Activated CD4-positive, alpha-beta T cell treated with anti-CD3 and anti-CD28 coated beads, Interleukin-2, amount 10 ng/mL, durations not matched to agents 24 days and 14 days (primary cell): ENCODE data around the gene VSX1. TPM values are rescaled to one million over a fixed set of nuclear protein-coding genes. Genes with fewer than 3 reads are reported as not detected.

Source experiments
- DNase-seq: peaks from one replicate; pipeline ENCODE4 v3.0.0; 2022
- H3K27ac Mint-ChIP-seq: one replicate; pipeline ENCODE4 v1.8.0; 2022; ENCODE audit warnings: mild to moderate bottlenecking, mixed read lengths
- H3K27me3 Mint-ChIP-seq: one replicate; pipeline ENCODE4 v1.8.0; 2022; ENCODE audit warnings: mixed read lengths
- H3K36me3 Mint-ChIP-seq: one replicate; pipeline ENCODE4 v1.8.0; 2022; ENCODE audit warnings: low read depth, mild to moderate bottlenecking, mixed read lengths
- H3K4me1 Mint-ChIP-seq: one replicate; pipeline ENCODE4 v1.8.0; 2021; ENCODE audit warnings: mixed read lengths
- H3K4me3 Mint-ChIP-seq: one replicate; pipeline ENCODE4 v1.8.0; 2022; ENCODE audit warnings: mild to moderate bottlenecking, moderate library complexity, mixed read lengths
- H3K9me3 Mint-ChIP-seq: one replicate; pipeline ENCODE4 v1.8.0; 2021; ENCODE audit warnings: mixed read lengths
- intact Hi-C: fragments of 100-400 bp; cut with micrococcal nuclease; formaldehyde crosslinking; loops from one replicate; pipeline ENCODE4 v1.15.1; 2023
- total RNA-seq: library from RNA; stranded (reverse); gene quantifications from 2 replicates; pipeline ENCODE4 v1.2.3, GENCODE V29; 2022

The VSX1 gene
- total RNA-seq, 1 donor from 2014 or later, result not detected

DNA sequence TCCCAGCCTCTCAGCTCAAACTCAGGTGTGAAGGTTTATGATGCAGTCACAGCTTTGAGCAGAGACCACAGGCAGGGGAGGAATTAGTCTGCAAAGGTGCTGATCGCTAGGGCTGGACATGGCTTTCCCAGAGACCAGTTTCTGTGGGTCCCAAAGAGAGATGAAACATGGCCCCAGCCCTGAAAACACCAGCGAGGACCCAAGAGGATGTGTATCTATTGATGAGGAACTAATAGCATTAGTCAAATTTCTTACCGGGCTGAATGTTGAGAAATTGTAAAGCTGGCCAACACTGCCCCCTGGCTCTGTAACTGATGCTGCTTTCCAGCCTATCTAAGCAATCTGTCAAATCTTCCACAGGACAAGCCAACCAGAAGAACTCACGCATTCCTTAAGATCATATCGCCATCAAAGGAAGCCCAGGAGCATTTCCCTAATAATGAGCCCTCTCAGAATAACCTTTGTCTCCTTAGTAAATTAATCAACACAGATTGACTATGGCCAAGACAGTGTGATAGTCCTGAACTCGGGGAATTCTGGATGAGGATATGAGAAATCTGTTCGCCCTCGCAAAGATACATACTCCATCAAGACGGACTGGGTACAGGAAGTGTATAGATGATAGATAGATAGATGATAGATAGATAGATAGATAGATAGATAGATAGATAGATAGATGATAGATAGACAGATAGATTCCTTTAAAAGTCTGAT, 16.2 kb downstream of the VSX1 start:
- Mint-ChIP-seq H3K4me1 (peaks cover 3% of the 10 kb centered on the region), H3K9me3 (no peaks in the 10 kb centered on the region), H3K27ac (no peak overlapping the region), H3K27me3 (peaks cover 50% of the 10 kb centered on the region), H3K4me3 (no peak overlapping the region), H3K36me3 (no peaks in the 10 kb centered on the region)
- intact Hi-C loops, result loop anchor here (1.0 to 10.0 kb wide), 5 partner anchors 8 to 325 kb away; partner anchors contain the start of gene ABHD12
- DNase-seq, result peak; percentile 89

DNA sequence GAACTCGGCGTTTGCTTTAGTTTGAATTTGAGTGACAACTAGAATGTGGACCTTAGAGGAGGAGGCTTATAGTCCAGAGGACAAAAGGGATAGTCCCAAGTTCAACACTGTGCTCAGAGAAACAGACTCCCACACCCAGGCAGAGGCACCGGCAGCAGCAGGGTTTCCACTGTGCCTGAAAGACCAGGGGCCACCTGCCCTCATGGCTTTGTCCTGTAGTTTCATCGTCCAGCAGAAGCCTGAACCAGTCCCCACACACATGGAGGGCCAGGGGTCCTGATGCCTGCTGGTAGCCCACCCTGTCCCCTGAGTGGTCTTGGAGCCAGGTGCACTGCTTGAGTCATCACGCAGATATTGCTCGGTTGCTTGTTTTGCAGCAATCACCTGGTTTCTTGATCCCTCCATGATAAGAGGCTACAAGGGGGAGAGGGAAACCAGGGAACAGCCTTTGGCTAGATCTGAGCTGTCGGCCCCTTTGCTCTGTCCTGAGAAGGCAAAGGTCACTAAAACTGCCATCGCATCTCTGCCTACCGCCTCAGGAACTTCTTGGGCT, 16.8 kb downstream of the VSX1 start:
- peaks cover 52% of the 10 kb centered on the region for H3K27me3 Mint-ChIP-seq
- no peaks in the 10 kb centered on the region for H3K9me3 Mint-ChIP-seq
- H3K27ac Mint-ChIP-seq, result no peak overlapping the region
- peaks cover 7% of the 10 kb centered on the region for H3K4me1 Mint-ChIP-seq
- H3K4me3 Mint-ChIP-seq, result no peak overlapping the region
- no peaks in the 10 kb centered on the region for H3K36me3 Mint-ChIP-seq
- DNase-seq, result no peak
- intact Hi-C loops, result loop anchor here (1.0 to 10.0 kb wide), 5 partner anchors 8 to 326 kb away; partner anchors contain the start of gene ABHD12

DNA sequence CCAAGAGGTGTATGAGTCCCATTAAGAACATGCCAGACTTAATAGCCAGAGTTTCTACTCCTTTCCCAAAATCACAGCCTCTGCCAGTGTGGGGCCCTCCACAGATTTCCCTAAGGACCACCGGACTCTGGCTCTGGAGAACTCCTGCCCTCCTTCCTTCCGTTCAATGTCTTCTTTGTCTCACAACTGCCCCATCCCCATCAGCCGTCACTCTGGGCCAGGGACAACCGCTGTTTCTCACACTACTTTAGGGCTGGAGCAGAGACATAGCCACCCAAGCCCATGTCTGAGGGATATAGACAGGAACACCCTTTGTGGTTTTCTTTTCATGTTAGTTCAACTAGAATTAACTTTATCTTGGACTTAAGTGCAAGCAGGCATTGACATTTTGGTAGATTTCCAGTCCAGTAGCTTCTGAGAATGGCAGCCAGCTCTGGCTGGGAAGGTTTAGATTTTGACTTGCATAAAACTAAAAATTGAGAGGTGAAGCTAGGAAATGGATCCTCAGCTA, 17.3 kb downstream of the VSX1 start:
- intact Hi-C loops, result loop anchor here (1.0 to 10.0 kb wide), 5 partner anchors 7 to 326 kb away; partner anchors contain the start of gene ABHD12
- DNase-seq, result no peak
- no peak overlapping the region for H3K4me3 Mint-ChIP-seq
- H3K9me3 Mint-ChIP-seq, result no peaks in the 10 kb centered on the region
- H3K36me3 Mint-ChIP-seq, result no peaks in the 10 kb centered on the region
- H3K27me3 Mint-ChIP-seq, result peaks cover 47% of the 10 kb centered on the region
- H3K27ac Mint-ChIP-seq, result no peak overlapping the region
- H3K4me1 Mint-ChIP-seq, result peaks cover 7% of the 10 kb centered on the region

DNA sequence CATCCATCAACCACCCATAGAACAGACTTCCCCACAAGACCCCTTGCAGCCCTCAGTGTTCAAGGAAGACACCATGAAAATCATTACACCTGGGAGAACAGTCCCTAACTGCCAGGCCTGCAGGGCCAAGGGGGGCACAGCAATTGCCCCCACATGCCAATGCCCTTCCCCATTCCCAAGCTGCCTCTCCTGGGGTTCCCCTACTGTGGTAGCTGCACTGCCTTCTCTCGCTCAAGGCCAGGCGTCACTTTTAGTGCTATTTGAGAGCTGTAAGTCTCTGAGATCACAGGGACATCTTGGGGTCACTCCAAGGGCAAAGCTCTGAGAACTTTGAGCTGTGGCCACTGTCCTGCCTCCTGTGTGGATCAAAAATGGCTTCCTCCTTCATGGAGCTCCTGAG, 18.0 kb downstream of the VSX1 start:
- Mint-ChIP-seq H3K4me3 (no peak overlapping the region), H3K36me3 (no peaks in the 10 kb centered on the region), H3K9me3 (no peaks in the 10 kb centered on the region), H3K4me1 (peaks cover 9% of the 10 kb centered on the region), H3K27ac (no peak overlapping the region), H3K27me3 (peaks cover 44% of the 10 kb centered on the region)
- intact Hi-C loops, result loop anchor here (2.0 to 10.0 kb wide), 2 partner anchors 279 to 327 kb away; partner anchors contain the start of gene ABHD12
- DNase-seq, result no peak

DNA sequence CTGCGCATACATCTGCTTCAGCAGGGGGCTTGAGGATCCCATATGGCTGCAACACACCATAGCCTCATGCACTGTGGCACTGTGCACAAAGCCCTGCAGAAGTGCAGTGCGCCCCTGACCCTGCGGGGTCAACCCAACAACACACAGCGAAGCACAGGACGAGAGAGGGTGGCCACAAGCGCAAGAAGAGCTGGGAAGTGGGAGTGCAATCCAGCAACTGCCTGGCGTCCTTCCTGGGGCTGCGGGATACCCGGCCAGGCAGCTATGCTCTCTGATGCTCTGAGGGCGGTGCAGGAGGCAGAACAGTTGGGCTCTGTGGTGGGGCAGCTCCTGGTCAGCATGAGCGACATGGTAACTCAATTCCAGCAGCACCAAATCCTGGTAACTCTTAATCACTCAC, 18.4 kb downstream of the VSX1 start:
- Mint-ChIP-seq H3K36me3 (no peaks in the 10 kb centered on the region), H3K4me3 (no peak overlapping the region), H3K4me1 (peaks cover 13% of the 10 kb centered on the region), H3K27ac (no peak overlapping the region), H3K27me3 (peaks cover 44% of the 10 kb centered on the region), H3K9me3 (no peaks in the 10 kb centered on the region)
- intact Hi-C loops, result loop anchor here (10.0 kb wide), 1 partner anchor 279 kb away; no protein-coding TSS in a partner anchor
- DNase-seq, result no peak

DNA sequence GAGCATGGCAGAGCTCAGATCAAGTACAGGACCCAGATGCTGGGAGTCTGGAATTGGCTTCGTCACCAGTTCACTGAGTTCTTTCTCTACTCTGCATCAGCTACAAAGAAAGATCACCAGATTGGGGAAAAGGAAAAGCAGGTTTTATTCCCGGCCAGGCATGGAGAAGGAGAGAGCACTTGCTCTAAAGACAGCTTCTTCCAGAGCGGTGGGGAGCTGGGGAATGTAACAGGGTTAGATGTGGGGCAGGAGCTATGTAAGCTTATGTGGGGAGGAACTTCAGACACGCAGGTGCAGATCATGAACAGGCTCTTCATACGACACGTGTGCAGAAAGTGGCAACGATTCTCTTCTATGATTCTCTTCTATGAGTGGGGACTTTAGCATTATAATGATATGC, 19.1 kb downstream of the VSX1 start:
- no peak for DNase-seq
- intact Hi-C loops, result loop anchor here (10.0 kb wide), 1 partner anchor 278 kb away; no protein-coding TSS in a partner anchor
- no peak overlapping the region for H3K4me3 Mint-ChIP-seq
- no peak overlapping the region for H3K27ac Mint-ChIP-seq
- H3K9me3 Mint-ChIP-seq, result no peaks in the 10 kb centered on the region
- H3K4me1 Mint-ChIP-seq, result peaks cover 13% of the 10 kb centered on the region
- peaks cover 44% of the 10 kb centered on the region for H3K27me3 Mint-ChIP-seq
- H3K36me3 Mint-ChIP-seq, result no peaks in the 10 kb centered on the region

DNA sequence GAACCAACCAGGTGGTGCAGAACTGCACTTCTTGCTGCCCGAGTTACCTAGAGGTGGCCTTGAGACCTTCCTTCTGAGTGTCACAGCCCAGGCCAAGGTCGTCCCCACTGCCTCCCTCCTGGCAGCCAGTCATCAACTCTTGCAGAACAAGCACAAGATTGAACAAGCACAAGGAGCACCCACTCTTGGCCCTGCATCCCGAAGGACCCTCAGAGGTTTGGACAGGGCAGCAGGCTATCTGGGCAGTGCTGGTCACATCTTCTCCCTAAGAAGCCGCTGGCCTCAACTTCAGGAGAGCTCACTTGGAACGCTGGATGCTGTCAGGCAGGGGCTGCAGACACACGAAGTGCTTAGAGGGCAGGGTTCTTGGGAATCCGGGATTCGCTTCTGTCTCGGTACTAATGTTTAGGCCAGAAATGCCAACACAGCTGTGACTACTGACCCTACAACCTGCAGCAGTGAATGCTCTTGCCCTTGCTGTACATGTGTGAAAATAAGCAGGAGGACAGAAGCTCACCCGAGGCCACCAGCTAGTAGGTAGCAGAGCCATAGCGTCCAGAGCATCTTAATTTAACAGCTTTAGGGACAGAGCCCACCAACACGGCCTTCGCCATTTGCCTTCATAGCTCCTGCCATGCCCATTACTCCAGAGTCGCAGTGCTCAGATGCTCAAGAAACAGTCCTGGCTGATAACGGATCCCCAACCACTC, 20.0 kb downstream of the VSX1 start:
- Mint-ChIP-seq H3K9me3 (no peaks in the 10 kb centered on the region), H3K4me1 (peaks cover 13% of the 10 kb centered on the region), H3K4me3 (no peak overlapping the region), H3K27ac (no peak overlapping the region), H3K36me3 (no peaks in the 10 kb centered on the region), H3K27me3 (peaks cover 44% of the 10 kb centered on the region)
- no peak for DNase-seq
- intact Hi-C loops, result loop anchor here (10.0 kb wide), 1 partner anchor 277 kb away; no protein-coding TSS in a partner anchor

DNA sequence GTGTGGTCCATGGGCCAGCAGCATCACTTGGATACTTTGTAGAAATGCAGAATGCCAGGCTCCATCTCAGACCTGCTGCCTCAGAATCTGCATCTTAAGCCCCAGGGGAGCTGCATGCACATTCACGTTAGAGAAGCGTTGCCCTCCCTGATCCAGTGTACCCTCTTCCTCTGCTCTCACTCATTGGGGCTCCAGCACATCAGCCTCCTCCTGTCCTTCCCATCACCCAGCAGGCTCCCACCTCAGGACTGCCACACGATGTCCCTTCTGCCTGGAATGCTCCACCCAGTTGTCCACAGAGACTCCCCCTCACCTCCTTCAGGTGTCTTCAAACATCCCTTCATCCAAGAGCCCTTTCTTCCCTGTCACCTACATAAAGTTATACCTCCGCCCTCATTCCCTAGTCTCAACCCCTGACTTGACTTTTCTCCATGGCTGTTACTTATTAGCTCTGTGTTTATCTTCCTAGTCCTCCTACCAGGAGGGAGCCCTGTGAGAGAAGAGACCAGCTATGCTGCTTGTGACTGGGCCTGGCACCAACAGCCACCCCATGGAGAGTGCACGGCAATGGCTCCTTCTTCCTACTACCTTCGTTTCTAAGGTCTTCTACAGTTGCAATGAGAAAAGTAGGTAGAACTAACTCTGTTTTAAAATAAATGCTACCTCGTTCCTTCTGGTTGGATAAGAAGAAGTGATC, 20.7 kb downstream of the VSX1 start:
- no peak overlapping the region for H3K27ac Mint-ChIP-seq
- no peak for DNase-seq

DNA sequence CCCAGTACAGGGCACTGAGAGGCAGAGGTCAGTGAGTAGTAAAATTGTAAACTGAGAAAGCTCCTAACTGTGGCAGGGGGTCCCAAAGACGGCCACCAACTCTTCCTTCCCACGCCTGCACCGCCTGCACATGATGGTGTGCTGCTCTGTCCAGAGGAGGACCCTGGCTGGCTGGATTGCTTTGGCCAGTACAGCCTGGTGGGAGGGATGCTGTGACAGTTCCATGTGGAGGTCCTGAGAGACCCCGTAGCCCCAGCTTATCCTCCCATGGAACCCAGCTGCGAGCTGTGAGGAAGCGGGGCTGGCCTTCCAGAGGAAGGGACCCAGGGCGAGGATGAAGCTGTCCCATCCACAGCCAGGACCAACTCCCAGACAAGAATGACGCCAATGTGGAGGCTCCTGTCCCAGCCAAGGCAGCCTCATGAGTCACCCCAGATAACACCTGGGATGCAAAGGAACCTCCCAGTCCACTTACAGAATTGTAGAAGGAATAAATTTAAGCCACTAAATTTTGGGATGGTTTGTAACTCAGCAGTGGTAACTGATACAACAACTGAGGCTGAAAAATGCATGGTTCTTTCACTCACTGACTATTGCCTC, 22.0 kb downstream of the VSX1 start:
- Mint-ChIP-seq H3K4me3 (no peak overlapping the region), H3K9me3 (no peaks in the 10 kb centered on the region), H3K27ac (no peak overlapping the region), H3K27me3 (peaks cover 45% of the 10 kb centered on the region), H3K36me3 (peaks cover 6% of the 10 kb centered on the region), H3K4me1 (peaks cover 22% of the 10 kb centered on the region)
- DNase-seq, result no peak
- intact Hi-C loops, result loop anchor here (2.0 to 10.0 kb wide), 3 partner anchors 111 to 275 kb away; partner anchors contain the start of genes CST7 and PYGB

More for the DNA sequence above, 20.7 kb downstream of the VSX1 start:
- peaks cover 44% of the 10 kb centered on the region for H3K27me3 Mint-ChIP-seq
- peaks cover under 1% of the 10 kb centered on the region for H3K36me3 Mint-ChIP-seq
- H3K4me3 Mint-ChIP-seq, result no peak overlapping the region
- intact Hi-C loops, result loop anchor here (10.0 kb wide), 1 partner anchor 276 kb away; no protein-coding TSS in a partner anchor
- H3K9me3 Mint-ChIP-seq, result no peaks in the 10 kb centered on the region
- H3K4me1 Mint-ChIP-seq, result peaks cover 15% of the 10 kb centered on the region

DNA sequence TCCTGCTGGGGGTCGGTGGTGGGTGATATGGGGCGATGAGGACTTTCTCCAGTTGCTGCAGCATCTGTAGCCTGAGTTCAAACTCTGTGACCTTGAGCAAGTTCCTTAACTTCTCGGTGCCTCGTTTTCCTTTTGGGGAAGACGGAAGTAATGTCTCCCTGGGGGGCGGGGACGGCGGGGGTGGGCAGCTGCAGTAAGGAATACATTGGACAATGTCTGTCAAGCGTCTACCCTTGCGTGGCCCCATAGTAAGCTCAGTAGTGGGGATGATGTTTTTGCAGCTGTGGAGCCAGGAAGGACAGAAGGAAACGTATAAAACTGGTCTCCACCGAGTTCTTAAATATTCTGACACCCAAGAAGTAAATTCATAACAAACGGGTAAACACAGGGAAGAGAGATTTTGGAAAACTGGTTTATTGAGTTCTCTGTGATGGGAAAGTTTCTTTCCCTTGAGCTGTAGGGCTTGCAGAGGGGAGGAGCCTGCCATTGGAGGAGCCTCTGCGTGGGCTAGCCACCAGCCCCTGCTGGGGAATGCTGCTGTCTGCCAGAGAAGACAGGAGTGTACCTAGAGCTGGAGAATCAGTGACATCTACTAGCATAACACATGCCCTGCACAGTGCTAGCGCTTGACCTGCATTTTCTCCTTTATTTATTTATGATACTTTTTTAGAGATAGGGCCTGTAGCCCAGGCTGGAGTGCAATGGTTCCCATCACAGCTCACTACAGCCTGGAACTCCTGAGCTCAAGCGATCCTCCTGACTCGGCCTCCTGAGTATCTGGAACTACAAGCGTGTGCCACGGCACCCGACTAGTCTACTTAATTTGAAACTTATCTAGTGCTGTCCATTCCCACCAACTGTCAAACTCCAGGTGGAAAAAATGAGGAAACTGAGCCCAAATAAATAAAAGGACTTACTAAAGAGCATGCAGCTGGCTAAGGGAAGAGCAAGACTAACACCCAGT, 22.8 kb downstream of the VSX1 start:
- Mint-ChIP-seq H3K27ac (no peak overlapping the region), H3K36me3 (peaks cover 10% of the 10 kb centered on the region), H3K27me3 (peaks cover 46% of the 10 kb centered on the region), H3K4me1 (peaks cover 30% of the 10 kb centered on the region), H3K9me3 (no peaks in the 10 kb centered on the region), H3K4me3 (peak overlapping the region; percentile 78)
- DNase-seq, result peak; percentile 62
- intact Hi-C loops, result loop anchor here (1.0 to 2.0 kb wide), 3 partner anchors 110 to 251 kb away; partner anchors contain the start of genes CST7 and PYGB

DNA sequence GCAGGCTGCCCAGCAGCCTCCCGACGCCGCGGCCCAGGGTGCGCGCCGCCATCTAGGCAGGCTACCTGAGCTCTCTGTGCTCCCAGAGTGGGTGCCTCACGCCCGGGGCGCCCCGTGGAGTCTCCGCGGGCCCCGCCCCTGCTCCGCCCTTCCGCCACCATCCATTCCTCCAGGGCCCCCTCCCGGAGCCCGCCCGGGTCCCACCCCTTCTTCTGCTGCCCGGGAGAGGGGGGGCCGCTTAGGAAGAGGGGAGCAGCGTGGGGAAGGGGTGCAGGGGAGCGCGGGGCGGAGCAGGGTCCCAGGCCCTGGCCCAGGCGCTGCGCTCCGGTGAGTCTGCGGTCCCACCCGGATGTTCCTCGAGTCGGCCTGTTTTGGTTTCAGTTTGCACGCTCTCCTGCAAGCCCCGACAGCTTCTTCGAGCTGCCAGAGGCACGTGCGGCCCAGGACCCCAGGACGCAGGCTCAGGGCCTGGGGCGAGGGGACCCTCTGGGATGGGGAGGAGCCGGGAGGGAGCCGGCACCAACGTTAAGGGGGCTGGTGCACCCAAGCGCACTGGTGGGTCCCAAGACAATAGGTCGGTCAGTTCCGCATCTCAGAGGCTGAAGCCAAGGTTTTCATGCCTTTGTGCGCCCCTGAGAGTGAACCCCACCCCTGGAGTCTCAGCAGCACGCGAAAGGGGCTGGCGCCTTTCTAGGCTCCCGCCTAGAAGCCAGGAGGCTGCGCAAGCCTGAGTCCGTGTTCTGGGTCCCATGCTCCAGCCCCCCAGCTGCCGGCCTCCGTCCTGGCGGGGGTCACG, 23.7 kb downstream of the VSX1 start, which contains the start of gene ACSS1:
Gene ACSS1, minus strand, starts transcription at position 89 of the 796 bp plus-strand sequence. Its CDS starts 37 bp downstream, at position 52.
- Mint-ChIP-seq H3K4me3 (peak within 1 kb of the TSS; percentile 78), H3K4me1 (peaks cover 38% of the 10 kb centered on the region), H3K27me3 (peaks cover 43% of the 10 kb centered on the region), H3K9me3 (no peaks in the 10 kb centered on the region), H3K27ac (peak within 1 kb of the TSS; percentile 70), H3K36me3 (peaks cover 10% of the 10 kb centered on the region)
- intact Hi-C loops, result loop anchor here (1.0 to 2.0 kb wide), 3 partner anchors 109 to 252 kb away; partner anchors contain the start of genes CST7 and PYGB
- peak; percentile 94 for DNase-seq
